ENCODE measurements around the gene ANKDD1B. TPM values are rescaled to one million over a fixed set of nuclear protein-coding genes. Genes with fewer than 3 reads are reported as not detected.
A peak's percentile ranks its signal among the peaks of the same experiment; 100 is the strongest.

Gene ANKDD1B
- total RNA-seq, 1 experiment from 2014 or later: 0.52 TPM

GRCh38 chr5:75668445-75668844, 57.2 kb downstream of the ANKDD1B start:
- H3K9ac ChIP-seq (ENCODE audit: low read length): peak overlapping the region; percentile 3; the same call in 1 of the 2 replicates
- no peak overlapping the region for H3K27ac ChIP-seq (ENCODE audit: low read length)
- H3K4me2 ChIP-seq (ENCODE audit: low read depth, low read length, poor library complexity, severe bottlenecking): peak overlapping the region; percentile 45
- H3K9me2 ChIP-seq (replicated peaks; ENCODE audit: insufficient read depth, low read length): no peaks in the 10 kb centered on the region
- peaks cover 15% of the 10 kb centered on the region for H3K4me1 ChIP-seq (ENCODE audit: low read length)
- H3K9me3 ChIP-seq (ENCODE audit: low read length): no peaks in the 10 kb centered on the region
- no peaks in the 10 kb centered on the region for H3K79me2 ChIP-seq (ENCODE audit: low read length)
- H2AFZ ChIP-seq (ENCODE audit: low read length): no peak overlapping the region
- no peak for DNase-seq
- H3K36me3 ChIP-seq (ENCODE audit: insufficient read depth, low read length): peaks cover 5% of the 10 kb centered on the region; the same call in 1 of the 2 replicates
- no peaks in the 10 kb centered on the region for H4K20me1 ChIP-seq (ENCODE audit: insufficient read depth, low read depth, low read length)
- no peaks in the 10 kb centered on the region for H3K27me3 ChIP-seq (ENCODE audit: low read length)
- H3K4me3 ChIP-seq (ENCODE audit: low read length): no peak overlapping the region

GRCh38 chr5:75668977-75669689, 57.9 kb downstream of the ANKDD1B start:
- Histone ChIP-seq H3K27ac (ENCODE audit: low read length) (no peak overlapping the region), H3K4me1 (ENCODE audit: low read length) (peaks cover 15% of the 10 kb centered on the region), H3K9me3 (ENCODE audit: low read length) (no peaks in the 10 kb centered on the region), H3K9me2 (replicated peaks; ENCODE audit: insufficient read depth, low read length) (no peaks in the 10 kb centered on the region), H3K4me2 (ENCODE audit: low read depth, low read length, poor library complexity, severe bottlenecking) (peak overlapping the region; percentile 45), H3K9ac (ENCODE audit: low read length) (peak overlapping the region; percentile 3), H3K27me3 (ENCODE audit: low read length) (no peaks in the 10 kb centered on the region), H4K20me1 (ENCODE audit: insufficient read depth, low read depth, low read length) (no peaks in the 10 kb centered on the region), H2AFZ (ENCODE audit: low read length) (no peak overlapping the region; the same call in 1 of the 2 replicates), H3K4me3 (ENCODE audit: low read length) (peak overlapping the region; percentile 31; the same call in 1 of the 2 replicates), H3K36me3 (ENCODE audit: insufficient read depth, low read length) (peaks cover 5% of the 10 kb centered on the region; the same call in 1 of the 2 replicates), H3K79me2 (ENCODE audit: low read length) (no peaks in the 10 kb centered on the region)
- DNase-seq: peak; percentile 49

GRCh38 chr5:75670577-75670976, 59.3 kb downstream of the ANKDD1B start:
- no peak overlapping the region for H3K4me2 ChIP-seq (ENCODE audit: low read depth, low read length, poor library complexity, severe bottlenecking)

GRCh38 chr5:75671506-75671905, 60.3 kb downstream of the ANKDD1B start:
- Histone ChIP-seq H3K27me3 (ENCODE audit: low read length) (no peaks in the 10 kb centered on the region), H4K20me1 (ENCODE audit: insufficient read depth, low read depth, low read length) (no peaks in the 10 kb centered on the region), H2AFZ (ENCODE audit: low read length) (no peak overlapping the region), H3K79me2 (ENCODE audit: low read length) (no peaks in the 10 kb centered on the region), H3K36me3 (ENCODE audit: insufficient read depth, low read length) (peaks cover 24% of the 10 kb centered on the region; the same call in 1 of the 2 replicates), H3K9ac (ENCODE audit: low read length) (no peak overlapping the region), H3K27ac (ENCODE audit: low read length) (no peak overlapping the region), H3K9me2 (replicated peaks; ENCODE audit: insufficient read depth, low read length) (no peaks in the 10 kb centered on the region), H3K4me2 (ENCODE audit: low read depth, low read length, poor library complexity, severe bottlenecking) (no peak overlapping the region), H3K9me3 (ENCODE audit: low read length) (no peaks in the 10 kb centered on the region), H3K4me3 (ENCODE audit: low read length) (no peak overlapping the region), H3K4me1 (ENCODE audit: low read length) (peaks cover 15% of the 10 kb centered on the region)
- DNase-seq: no peak

More at GRCh38 chr5:75670577-75670976, 59.3 kb downstream of the ANKDD1B start:
- no peak for DNase-seq
- no peaks in the 10 kb centered on the region for H3K27me3 ChIP-seq (ENCODE audit: low read length)
- no peak overlapping the region for H3K4me3 ChIP-seq (ENCODE audit: low read length)
- peaks cover 15% of the 10 kb centered on the region for H3K4me1 ChIP-seq (ENCODE audit: low read length)
- H3K79me2 ChIP-seq (ENCODE audit: low read length): no peaks in the 10 kb centered on the region
- H2AFZ ChIP-seq (ENCODE audit: low read length): no peak overlapping the region
- no peaks in the 10 kb centered on the region for H3K9me2 ChIP-seq (replicated peaks; ENCODE audit: insufficient read depth, low read length)
- peaks cover 18% of the 10 kb centered on the region; the same call in 1 of the 2 replicates for H3K36me3 ChIP-seq (ENCODE audit: insufficient read depth, low read length)
- no peak overlapping the region for H3K9ac ChIP-seq (ENCODE audit: low read length)
- no peak overlapping the region for H3K27ac ChIP-seq (ENCODE audit: low read length)
- H4K20me1 ChIP-seq (ENCODE audit: insufficient read depth, low read depth, low read length): no peaks in the 10 kb centered on the region
- H3K9me3 ChIP-seq (ENCODE audit: low read length): no peaks in the 10 kb centered on the region

GRCh38 chr5:75672616-75673015, 61.4 kb downstream of the ANKDD1B start:
- H3K4me2 ChIP-seq (ENCODE audit: low read depth, low read length, poor library complexity, severe bottlenecking): no peak overlapping the region
- no peaks in the 10 kb centered on the region for H3K9me3 ChIP-seq (ENCODE audit: low read length)
- no peak overlapping the region for H2AFZ ChIP-seq (ENCODE audit: low read length)
- no peaks in the 10 kb centered on the region for H4K20me1 ChIP-seq (ENCODE audit: insufficient read depth, low read depth, low read length)
- H3K27me3 ChIP-seq (ENCODE audit: low read length): no peaks in the 10 kb centered on the region
- H3K4me1 ChIP-seq (ENCODE audit: low read length): peaks cover 15% of the 10 kb centered on the region
- DNase-seq: no peak
- peaks cover 30% of the 10 kb centered on the region for H3K36me3 ChIP-seq (ENCODE audit: insufficient read depth, low read length)
- no peaks in the 10 kb centered on the region for H3K9me2 ChIP-seq (replicated peaks; ENCODE audit: insufficient read depth, low read length)
- H3K4me3 ChIP-seq (ENCODE audit: low read length): no peak overlapping the region
- H3K79me2 ChIP-seq (ENCODE audit: low read length): no peaks in the 10 kb centered on the region
- H3K9ac ChIP-seq (ENCODE audit: low read length): no peak overlapping the region
- H3K27ac ChIP-seq (ENCODE audit: low read length): no peak overlapping the region

- Histone ChIP-seq H3K36me3 (ENCODE audit: insufficient read depth, low read length) (peaks cover 33% of the 10 kb centered on the region), H3K9ac (ENCODE audit: low read length) (no peak overlapping the region), H3K9me2 (replicated peaks; ENCODE audit: insufficient read depth, low read length) (no peaks in the 10 kb centered on the region), H3K4me2 (ENCODE audit: low read depth, low read length, poor library complexity, severe bottlenecking) (no peak overlapping the region), H3K27me3 (ENCODE audit: low read length) (no peaks in the 10 kb centered on the region), H3K9me3 (ENCODE audit: low read length) (no peaks in the 10 kb centered on the region), H4K20me1 (ENCODE audit: insufficient read depth, low read depth, low read length) (no peaks in the 10 kb centered on the region), H3K4me1 (ENCODE audit: low read length) (peaks cover under 1% of the 10 kb centered on the region), H3K27ac (ENCODE audit: low read length) (no peak overlapping the region), H2AFZ (ENCODE audit: low read length) (no peak overlapping the region), H3K4me3 (ENCODE audit: low read length) (no peak overlapping the region), H3K79me2 (ENCODE audit: low read length) (no peaks in the 10 kb centered on the region)
- no peak for DNase-seq
Observed at GRCh38 chr5:75675783-75676182, 64.5 kb downstream of the ANKDD1B start.

GRCh38 chr5:75677607-75678006, 66.4 kb downstream of the ANKDD1B start:
- Histone ChIP-seq H3K4me3 (ENCODE audit: low read length) (no peak overlapping the region), H3K4me1 (ENCODE audit: low read length) (peaks cover 5% of the 10 kb centered on the region), H3K9me3 (ENCODE audit: low read length) (no peaks in the 10 kb centered on the region), H4K20me1 (ENCODE audit: insufficient read depth, low read depth, low read length) (no peaks in the 10 kb centered on the region), H3K79me2 (ENCODE audit: low read length) (no peaks in the 10 kb centered on the region), H3K9ac (ENCODE audit: low read length) (no peak overlapping the region), H3K36me3 (ENCODE audit: insufficient read depth, low read length) (peaks cover 31% of the 10 kb centered on the region), H3K4me2 (ENCODE audit: low read depth, low read length, poor library complexity, severe bottlenecking) (no peak overlapping the region), H3K9me2 (replicated peaks; ENCODE audit: insufficient read depth, low read length) (no peaks in the 10 kb centered on the region), H3K27ac (ENCODE audit: low read length) (no peak overlapping the region), H2AFZ (ENCODE audit: low read length) (no peak overlapping the region), H3K27me3 (ENCODE audit: low read length) (no peaks in the 10 kb centered on the region)
- DNase-seq: no peak

- H4K20me1 ChIP-seq (ENCODE audit: insufficient read depth, low read depth, low read length): no peaks in the 10 kb centered on the region
- no peaks in the 10 kb centered on the region for H3K9me2 ChIP-seq (replicated peaks; ENCODE audit: insufficient read depth, low read length)
- H3K27me3 ChIP-seq (ENCODE audit: low read length): no peaks in the 10 kb centered on the region
- H3K9ac ChIP-seq (ENCODE audit: low read length): no peak overlapping the region
- H3K79me2 ChIP-seq (ENCODE audit: low read length): no peaks in the 10 kb centered on the region
- H2AFZ ChIP-seq (ENCODE audit: low read length): no peak overlapping the region
- H3K36me3 ChIP-seq (ENCODE audit: insufficient read depth, low read length): peaks cover 28% of the 10 kb centered on the region
- H3K4me3 ChIP-seq (ENCODE audit: low read length): no peak overlapping the region
- no peak overlapping the region for H3K27ac ChIP-seq (ENCODE audit: low read length)
- DNase-seq: no peak
- H3K4me1 ChIP-seq (ENCODE audit: low read length): peaks cover 5% of the 10 kb centered on the region
- no peaks in the 10 kb centered on the region for H3K9me3 ChIP-seq (ENCODE audit: low read length)
- H3K4me2 ChIP-seq (ENCODE audit: low read depth, low read length, poor library complexity, severe bottlenecking): no peak overlapping the region
Observed at GRCh38 chr5:75678155-75678554, 66.9 kb downstream of the ANKDD1B start.

Measured in Karpas-422 (cell line).